ENCODE measurements around the gene POU4F3.
"Not testable (repeated sequence)": the region's sequence is repeated elsewhere in the genome, so short reads cannot be mapped to it uniquely, and the experiment has no call there.

Gene POU4F3, protein sequence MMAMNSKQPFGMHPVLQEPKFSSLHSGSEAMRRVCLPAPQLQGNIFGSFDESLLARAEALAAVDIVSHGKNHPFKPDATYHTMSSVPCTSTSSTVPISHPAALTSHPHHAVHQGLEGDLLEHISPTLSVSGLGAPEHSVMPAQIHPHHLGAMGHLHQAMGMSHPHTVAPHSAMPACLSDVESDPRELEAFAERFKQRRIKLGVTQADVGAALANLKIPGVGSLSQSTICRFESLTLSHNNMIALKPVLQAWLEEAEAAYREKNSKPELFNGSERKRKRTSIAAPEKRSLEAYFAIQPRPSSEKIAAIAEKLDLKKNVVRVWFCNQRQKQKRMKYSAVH

DNA sequence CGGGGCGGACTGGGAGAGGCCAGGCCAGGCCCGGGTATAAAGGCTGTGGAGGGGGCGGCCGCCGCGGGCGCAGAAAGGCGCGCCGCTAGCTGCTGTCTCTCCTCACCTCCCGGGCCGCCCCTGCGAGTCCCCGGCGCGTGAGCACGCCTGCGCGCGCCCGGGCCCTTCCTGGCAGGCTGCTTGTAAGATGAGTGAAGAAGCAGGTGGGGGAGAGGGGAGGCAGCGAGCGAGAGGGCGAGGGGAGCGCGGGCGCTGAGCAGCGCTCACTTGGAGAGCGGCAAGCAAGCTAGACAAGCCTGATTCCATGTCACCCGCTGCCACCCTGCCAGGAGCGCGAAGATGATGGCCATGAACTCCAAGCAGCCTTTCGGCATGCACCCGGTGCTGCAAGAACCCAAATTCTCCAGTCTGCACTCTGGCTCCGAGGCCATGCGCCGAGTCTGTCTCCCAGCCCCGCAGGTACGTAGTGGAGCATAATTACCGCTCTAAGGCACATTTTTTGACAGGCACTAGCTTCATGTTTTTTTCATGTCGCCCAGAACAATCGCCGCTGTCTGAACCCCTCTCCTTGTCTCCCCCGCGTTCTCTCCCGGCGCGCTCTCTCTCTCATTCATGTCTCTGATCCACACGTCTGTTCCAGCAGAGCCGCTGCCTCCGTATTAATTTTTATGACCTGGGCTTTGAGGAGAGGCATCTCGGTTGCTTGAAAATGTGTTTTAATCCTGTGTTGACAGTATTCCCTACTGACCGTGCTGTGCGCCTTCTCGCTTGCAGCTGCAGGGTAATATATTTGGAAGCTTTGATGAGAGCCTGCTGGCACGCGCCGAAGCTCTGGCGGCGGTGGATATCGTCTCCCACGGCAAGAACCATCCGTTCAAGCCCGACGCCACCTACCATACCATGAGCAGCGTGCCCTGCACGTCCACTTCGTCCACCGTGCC is at the start of gene POU4F3:
TSS of gene POU4F3 (plus strand) at position 66 of the 941 bp plus-strand sequence. CDS start at position 340, 274 bp downstream.
- no peak for DNase-seq (ENCODE audit: low spot score)

- DNase-seq (ENCODE audit: low spot score) = no peak
Measured at GRCh38 chr5:146290318-146290717, 48.3 kb upstream of the POU4F3 start.

DNA sequence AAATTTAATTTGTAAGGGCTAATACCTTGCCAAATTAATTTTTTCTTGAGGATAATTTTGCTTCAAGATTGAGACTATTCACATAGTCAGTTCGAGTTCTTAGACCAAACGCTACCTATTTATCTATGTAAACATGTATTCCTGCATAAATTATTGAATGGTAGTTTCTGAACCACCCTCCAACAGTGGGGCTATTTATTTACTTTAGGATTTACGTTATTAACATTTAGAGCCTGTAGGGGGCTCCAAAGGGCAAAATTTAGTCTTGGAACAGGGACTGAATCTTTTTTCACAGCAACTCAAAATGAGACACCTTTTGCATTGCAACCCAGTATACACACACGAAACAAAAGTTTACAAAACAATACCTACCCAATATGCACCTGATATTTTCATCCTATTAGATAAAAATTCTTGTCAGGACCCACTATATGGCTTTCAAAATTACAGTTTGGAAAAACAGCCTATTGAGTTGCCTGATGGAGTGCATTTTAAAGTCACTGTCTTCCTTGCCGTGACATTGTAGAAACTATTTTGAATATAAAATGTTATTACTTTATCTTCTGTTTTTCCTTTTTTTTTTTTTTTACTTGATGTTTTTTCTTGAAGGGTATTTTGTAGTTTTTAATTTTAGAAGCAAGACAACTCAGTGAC is 47.1 kb upstream of the POU4F3 start:
- peak; percentile 64 for DNase-seq (ENCODE audit: low spot score)

DNA sequence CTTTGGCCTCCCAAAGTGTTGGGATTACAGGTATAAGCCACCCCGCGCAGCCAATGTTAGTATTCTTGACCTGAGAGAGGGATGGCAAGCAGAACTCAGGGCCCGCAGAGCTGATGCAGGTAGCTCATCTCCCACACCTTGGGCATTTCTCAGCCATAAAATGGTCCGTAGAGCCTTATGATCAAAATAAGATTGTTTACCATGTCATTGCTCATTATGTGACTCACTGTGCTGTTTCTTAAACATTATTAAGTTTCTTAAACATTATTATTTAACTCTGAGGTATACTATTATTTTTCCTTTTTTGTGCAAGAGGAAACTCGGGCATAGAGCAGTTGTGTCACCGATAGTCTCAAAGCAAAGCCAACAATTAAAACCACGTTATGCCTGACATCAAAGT is 42.4 kb upstream of the POU4F3 start:
- DNase-seq (ENCODE audit: low spot score) = no peak

GRCh38 chr5:146298920-146299319 is 39.7 kb upstream of the POU4F3 start:
- not testable (repeated sequence) for DNase-seq (ENCODE audit: low spot score)

GRCh38 chr5:146301626-146302025 is 37.0 kb upstream of the POU4F3 start:
- DNase-seq (ENCODE audit: low spot score) = no peak

- DNase-seq (ENCODE audit: low spot score) = no peak
Measured at GRCh38 chr5:146302406-146302805, 36.2 kb upstream of the POU4F3 start.

- no peak for DNase-seq (ENCODE audit: low spot score)
Measured at GRCh38 chr5:146306838-146307237, 31.8 kb upstream of the POU4F3 start.

DNA sequence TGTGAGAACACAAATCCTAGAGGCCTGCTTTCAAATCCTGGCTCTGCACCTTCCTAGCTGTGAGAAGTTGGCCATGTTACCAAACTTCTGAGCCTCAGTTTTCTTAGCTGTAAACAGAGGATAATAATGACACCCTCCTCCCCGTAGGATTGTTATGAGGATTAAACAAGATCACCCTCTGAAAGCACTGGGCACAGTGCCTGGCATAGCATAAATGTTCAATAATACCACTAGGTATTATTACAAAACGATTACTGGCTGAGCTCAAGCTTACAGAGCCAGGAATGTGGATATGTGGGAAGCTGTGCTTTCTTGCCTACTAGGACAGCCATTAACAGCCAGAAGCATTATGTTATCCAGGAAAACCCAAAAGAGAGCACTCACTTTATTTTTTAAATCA is 30.8 kb upstream of the POU4F3 start:
- DNase-seq (ENCODE audit: low spot score) = no peak

- DNase-seq (ENCODE audit: low spot score) = no peak
Measured at GRCh38 chr5:146310540-146310939, 28.1 kb upstream of the POU4F3 start.

DNA sequence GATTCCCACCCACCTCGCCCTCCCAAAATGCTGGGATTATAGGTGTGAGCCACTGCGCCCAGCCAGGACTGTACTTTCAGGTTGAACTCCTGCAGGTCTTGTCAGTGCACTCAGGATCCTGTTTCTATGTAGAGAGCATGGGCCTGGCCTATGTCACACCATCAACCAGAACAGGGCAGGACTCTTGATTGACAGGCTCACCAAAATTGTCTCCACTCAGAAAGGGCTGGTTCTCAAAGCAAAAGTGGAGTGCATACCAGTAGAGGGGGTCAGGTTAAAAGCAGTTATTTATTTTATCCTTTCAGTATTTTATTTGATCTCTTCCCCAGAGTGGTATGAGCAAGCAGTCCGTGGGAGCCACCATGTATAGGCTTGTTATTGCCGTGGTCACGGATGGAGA is 27.4 kb upstream of the POU4F3 start:
- DNase-seq (ENCODE audit: low spot score) = no peak

GRCh38 chr5:146313027-146313426 is 25.6 kb upstream of the POU4F3 start:
- DNase-seq (ENCODE audit: low spot score) = peak; percentile 44

DNA sequence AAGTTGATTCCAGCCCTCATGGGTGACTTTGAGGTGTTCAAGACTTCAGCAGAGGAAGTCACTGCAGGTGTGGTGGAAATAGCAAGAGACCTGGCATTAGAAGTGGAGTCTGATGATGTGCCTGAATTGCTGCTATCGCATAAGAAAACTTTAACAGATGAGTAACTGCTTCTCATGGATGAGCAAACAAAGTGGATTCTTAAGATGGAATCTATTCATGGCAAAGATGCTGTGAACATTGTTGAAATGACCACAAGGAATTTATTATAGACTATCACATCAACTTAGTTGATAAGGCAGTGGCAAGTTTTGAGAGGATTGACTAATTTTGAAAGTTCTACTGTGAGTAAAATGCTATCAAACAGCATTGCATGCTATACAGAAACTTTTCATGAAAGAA is 17.1 kb upstream of the POU4F3 start:
- DNase-seq (ENCODE audit: low spot score) = no peak

- no peak for DNase-seq (ENCODE audit: low spot score)
Measured at GRCh38 chr5:146327257-146327870, 11.3 kb upstream of the POU4F3 start.

GRCh38 chr5:146327989-146328388 is 10.7 kb upstream of the POU4F3 start:
- no peak for DNase-seq (ENCODE audit: low spot score)

DNA sequence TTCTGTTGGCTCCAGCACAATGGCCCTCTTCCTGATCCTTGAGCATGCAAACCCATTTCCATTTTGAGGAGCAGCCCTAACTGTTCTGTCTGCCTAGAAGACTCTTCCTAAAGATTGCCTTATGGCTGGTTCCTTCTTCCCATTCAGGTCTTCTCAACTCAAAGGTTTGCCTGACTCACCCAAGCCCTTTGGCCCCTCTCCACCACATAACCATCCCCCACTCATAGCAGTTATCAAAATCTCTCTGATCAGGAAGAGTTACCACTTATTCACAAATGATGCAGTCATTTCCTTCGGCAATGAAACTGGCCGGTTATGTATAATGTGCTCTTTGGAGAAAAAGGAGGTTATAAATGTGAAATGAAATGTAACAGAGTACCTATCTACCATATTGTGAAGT is 8.9 kb upstream of the POU4F3 start:
- no peak for DNase-seq (ENCODE audit: low spot score)

GRCh38 chr5:146331423-146331822 is 7.2 kb upstream of the POU4F3 start:
- DNase-seq (ENCODE audit: low spot score) = no peak

GRCh38 chr5:146334074-146334533 is 4.5 kb upstream of the POU4F3 start:
- no peak for DNase-seq (ENCODE audit: low spot score)

- DNase-seq (ENCODE audit: low spot score) = no peak
Measured at GRCh38 chr5:146336197-146336596, 2.4 kb upstream of the POU4F3 start.

GRCh38 chr5:146337264-146337904 is 1.3 kb upstream of the POU4F3 start:
- no peak for DNase-seq (ENCODE audit: low spot score)

DNA sequence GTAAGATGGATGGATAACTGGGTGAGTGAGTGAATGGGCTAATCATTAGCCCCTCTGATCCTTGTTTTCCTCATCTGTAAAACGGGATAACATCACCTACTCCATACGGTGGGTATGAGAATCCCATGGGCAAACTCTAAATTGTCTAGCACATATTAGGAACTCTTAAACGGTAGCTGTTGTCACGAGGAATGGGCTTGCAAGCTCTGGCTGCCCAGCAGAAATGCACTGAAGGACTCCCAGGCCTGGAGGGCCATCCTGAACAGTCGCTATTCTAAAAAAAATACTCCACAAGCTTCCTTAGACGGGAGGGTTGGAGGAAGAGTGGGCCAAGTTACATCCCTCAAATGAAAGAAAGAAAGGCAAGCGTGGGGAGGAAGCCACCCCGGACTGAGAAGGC is 711 bp upstream of the POU4F3 start:
- no peak for DNase-seq (ENCODE audit: low spot score)
